Measurements from ENCODE around the gene SMIM24. TPM values are rescaled to one million over a fixed set of nuclear protein-coding genes. Genes with fewer than 3 reads are reported as not detected.

Gene SMIM24
- total and polyA plus RNA-seq, 9 of the 15 experiments (the other 6 are each of a cell fraction or from before 2014, with no cell fraction given), result 0.45 to 12.3 (median 1.4) TPM; not detected in 1

GRCh38 chr19:3500429-3501101 lies 20.2 kb upstream of the SMIM24 start, which contains the start of gene DOHH (continued):
- TF ChIP-seq REST (IDR thresholded peaks at IDR 0.05; ENCODE audit: borderline replicate concordance) (peak; percentile 85), REST (CRISPR knock-in tag; IDR thresholded peaks at IDR 0.05; ENCODE audit: low read depth) (no peak), TAF1 (IDR thresholded peaks at IDR 0.05; ENCODE audit: control insufficient read depth, extremely low read depth, insufficient read depth, low read length, severe bottlenecking) (peak; percentile 98), ZNF511 (CRISPR knock-in tag; IDR thresholded peaks at IDR 0.05) (0 out of 2 replicates have a peak, but pooled peaks have one; percentile 74), NONO (IDR thresholded peaks at IDR 0.05; ENCODE audit: low read depth in 2 of 2, low read length in 1 of 2) (peak; percentile 58 to 100; a peak in 3 of 4 replicates), GTF2E2 (tag; IDR thresholded peaks at IDR 0.05) (peak; percentile 94), ZNF175 (CRISPR knock-in tag; IDR thresholded peaks at IDR 0.05; ENCODE audit: low read depth) (no peak), TCF7 (IDR thresholded peaks at IDR 0.05; ENCODE audit: borderline replicate concordance) (peak; percentile 35; the same call in 1 of the 2 replicates), ESRRA (IDR thresholded peaks at IDR 0.05; ENCODE audit: borderline replicate concordance, low read depth) (peak; percentile 89), GATA2 (CRISPR knock-in tag; IDR thresholded peaks at IDR 0.05) (no peak), ATF6 (CRISPR knock-in tag; IDR thresholded peaks at IDR 0.05) (peak; percentile 81), RFX1 (IDR thresholded peaks at IDR 0.05) (peak; percentile 59; the same call in 1 of the 2 replicates), OTX1 (CRISPR knock-in tag; IDR thresholded peaks at IDR 0.05) (0 out of 2 replicates have a peak, but pooled peaks have one; percentile 63), CCAR2 (IDR thresholded peaks at IDR 0.05; ENCODE audit: low read depth, low read length) (no peak), ZNF280B (CRISPR knock-in tag; IDR thresholded peaks at IDR 0.05) (no peak)
